OCI-LY3 (cell line): ENCODE data around the gene HOXA9.

Experiments used
- H2AFZ ChIP-seq: fragments of 200-600, 300-600 bp; shearing (Covaris generic); 2 replicates; pipeline ENCODE4 v1.6.0; 2014; ENCODE audit warnings: antibody characterized with exemption, low read depth, low read length
- H3K27ac ChIP-seq: fragments of 200-600, 300-600 bp; sonication (generic); 2 replicates; pipeline ENCODE4 v1.5.1; 2014; ENCODE audit warnings: mild to moderate bottlenecking, low read length, moderate library complexity, mixed read lengths
- H3K27me3 ChIP-seq: fragments of 200-600, 300-600 bp; sonication (generic); 2 replicates; pipeline ENCODE4 v1.6.1; 2014; ENCODE audit warnings: low read depth, low read length, mixed read lengths
- H3K36me3 ChIP-seq: fragments of 200-600, 300-600 bp; sonication (generic); replicated peaks from 2 replicates; pipeline ENCODE3; 2014; ENCODE audit warnings: low read depth, low read length, mixed read lengths
- H3K4me1 ChIP-seq: fragments of 300-600, 200-600 bp; sonication (generic); 2 replicates; pipeline ENCODE4 v1.6.1; 2014; ENCODE audit warnings: low read length, mixed read lengths
- H3K4me2 ChIP-seq: fragments of 200-600, 300-600 bp; sonication (generic); 2 replicates; pipeline ENCODE4 v1.6.1; 2014; ENCODE audit warnings: low read length, mixed read lengths
- H3K4me3 ChIP-seq: fragments of 300-600, 200-600 bp; sonication (generic); 2 replicates; pipeline ENCODE4 v1.5.1; 2014; ENCODE audit warnings: antibody characterized with exemption, mild to moderate bottlenecking, low read length, moderate library complexity
- H3K79me2 ChIP-seq: fragments of 300-600, 200-600 bp; shearing (Covaris generic); 2 replicates; pipeline ENCODE4 v1.6.1; 2014; ENCODE audit warnings: mild to moderate bottlenecking, low read length, mixed read lengths
- H3K9ac ChIP-seq: fragments of 300-600, 200-600 bp; shearing (Covaris generic); 2 replicates; pipeline ENCODE4 v1.6.0; 2014; ENCODE audit warnings: mild to moderate bottlenecking, low read length, moderate library complexity
- H3K9me3 ChIP-seq: fragments of 200-600, 300-600 bp; shearing (Covaris generic); 2 replicates; pipeline ENCODE4 v1.6.1; 2014; ENCODE audit warnings: low read length, mixed read lengths; ENCODE audit not compliant: insufficient read depth
- H4K20me1 ChIP-seq: fragments of 200-600, 300-600 bp; sonication (generic); 2 replicates; pipeline ENCODE4 v1.6.1; 2016; ENCODE audit warnings: low read length, mixed read lengths; ENCODE audit not compliant: insufficient read depth
- CTCF ChIP-seq: fragments of 200-600, 300-600 bp; sonication (generic); IDR thresholded peaks from 2 replicates; pipeline ENCODE4 v1.5.1; 2014; ENCODE audit warnings: antibody characterized with exemption, low read length, low read depth
- EZH2phosphoT487 ChIP-seq: fragments of 200-600 bp; shearing (Covaris generic); IDR thresholded peaks from 2 replicates; pipeline ENCODE4 v1.6.1; 2018; ENCODE audit warnings: antibody characterized with exemption, mixed run types, low read depth

The HOXA9 gene

GRCh38 chr7:27156508-27156898, 8.8 kb downstream of the HOXA9 start, which contains the start of gene HOXA7:
Gene HOXA7 (minus strand): TSS chr7:27156675. CDS start chr7:27156545, 130 bp downstream.
- no peak within 1 kb of the TSS for H3K4me3 ChIP-seq
- H3K4me1 ChIP-seq: 0 out of 2 replicates have a peak, but pooled peaks cover 8% of the 10 kb centered on the region
- H4K20me1 ChIP-seq: no peaks in the 10 kb centered on the region
- no peaks in the 10 kb centered on the region for H3K9me3 ChIP-seq
- no peaks in the 10 kb centered on the region for H3K79me2 ChIP-seq
- H3K36me3 ChIP-seq: no peaks in the 10 kb centered on the region
- H3K9ac ChIP-seq: no peak within 1 kb of the TSS
- H2AFZ ChIP-seq: no peak within 1 kb of the TSS
- H3K27me3 ChIP-seq: no peaks in the 10 kb centered on the region
- no peak for TF ChIP-seq CTCF
- no peak for TF ChIP-seq EZH2phosphoT487
- H3K27ac ChIP-seq: no peak within 1 kb of the TSS
- H3K4me2 ChIP-seq: no peak within 1 kb of the TSS

GRCh38 chr7:27155816-27156507, 9.4 kb downstream of the HOXA9 start:
- Histone ChIP-seq H3K79me2 (no peaks in the 10 kb centered on the region), H3K9ac (no peak overlapping the region), H3K4me3 (no peak overlapping the region), H3K9me3 (no peaks in the 10 kb centered on the region), H4K20me1 (no peaks in the 10 kb centered on the region), H3K36me3 (no peaks in the 10 kb centered on the region), H3K27ac (no peak overlapping the region), H3K4me2 (no peak overlapping the region), H3K4me1 (0 out of 2 replicates have a peak, but pooled peaks cover 9% of the 10 kb centered on the region), H2AFZ (no peak overlapping the region), H3K27me3 (no peaks in the 10 kb centered on the region)
- no peak for TF ChIP-seq CTCF
- no peak for TF ChIP-seq EZH2phosphoT487

- Histone ChIP-seq H3K27ac (no peak overlapping the region), H3K27me3 (no peaks in the 10 kb centered on the region), H3K79me2 (peaks cover under 1% of the 10 kb centered on the region; the same call in 1 of the 2 replicates), H3K9ac (no peak overlapping the region), H3K4me3 (no peak overlapping the region), H3K4me2 (no peak overlapping the region), H3K9me3 (no peaks in the 10 kb centered on the region), H2AFZ (no peak overlapping the region), H3K36me3 (no peaks in the 10 kb centered on the region), H4K20me1 (no peaks in the 10 kb centered on the region), H3K4me1 (0 out of 2 replicates have a peak, but pooled peaks cover 7% of the 10 kb centered on the region)
- TF ChIP-seq CTCF (no peak), EZH2phosphoT487 (no peak)
These were observed 10.2 kb downstream of the HOXA9 start for GRCh38 chr7:27154901-27155815.

- H3K4me1 ChIP-seq: peaks cover 7% of the 10 kb centered on the region; the same call in 1 of the 2 replicates
- H3K9ac ChIP-seq: no peak overlapping the region
- TF ChIP-seq EZH2phosphoT487: no peak
- TF ChIP-seq CTCF: no peak
- no peaks in the 10 kb centered on the region for H3K27me3 ChIP-seq
- H3K4me2 ChIP-seq: no peak overlapping the region
- no peak overlapping the region for H3K4me3 ChIP-seq
- no peaks in the 10 kb centered on the region for H3K36me3 ChIP-seq
- H3K27ac ChIP-seq: no peak overlapping the region
- peaks cover 9% of the 10 kb centered on the region for H3K79me2 ChIP-seq
- H2AFZ ChIP-seq: no peak overlapping the region
- no peaks in the 10 kb centered on the region for H3K9me3 ChIP-seq
- no peaks in the 10 kb centered on the region for H4K20me1 ChIP-seq
These were observed 11.0 kb downstream of the HOXA9 start for GRCh38 chr7:27154369-27154768.
